Amniotic stem cell (primary cell): ENCODE measurements around the gene GPC5.
"Not testable (repeated sequence)": the region's sequence is repeated elsewhere in the genome, so short reads cannot be mapped to it uniquely, and the experiment has no call there.

Experiments used
- DNase-seq: peaks from one replicate; lab custom pipeline; 2025; lab: John Stamatoyannopoulos, UW

GPC5 gene

DNA sequence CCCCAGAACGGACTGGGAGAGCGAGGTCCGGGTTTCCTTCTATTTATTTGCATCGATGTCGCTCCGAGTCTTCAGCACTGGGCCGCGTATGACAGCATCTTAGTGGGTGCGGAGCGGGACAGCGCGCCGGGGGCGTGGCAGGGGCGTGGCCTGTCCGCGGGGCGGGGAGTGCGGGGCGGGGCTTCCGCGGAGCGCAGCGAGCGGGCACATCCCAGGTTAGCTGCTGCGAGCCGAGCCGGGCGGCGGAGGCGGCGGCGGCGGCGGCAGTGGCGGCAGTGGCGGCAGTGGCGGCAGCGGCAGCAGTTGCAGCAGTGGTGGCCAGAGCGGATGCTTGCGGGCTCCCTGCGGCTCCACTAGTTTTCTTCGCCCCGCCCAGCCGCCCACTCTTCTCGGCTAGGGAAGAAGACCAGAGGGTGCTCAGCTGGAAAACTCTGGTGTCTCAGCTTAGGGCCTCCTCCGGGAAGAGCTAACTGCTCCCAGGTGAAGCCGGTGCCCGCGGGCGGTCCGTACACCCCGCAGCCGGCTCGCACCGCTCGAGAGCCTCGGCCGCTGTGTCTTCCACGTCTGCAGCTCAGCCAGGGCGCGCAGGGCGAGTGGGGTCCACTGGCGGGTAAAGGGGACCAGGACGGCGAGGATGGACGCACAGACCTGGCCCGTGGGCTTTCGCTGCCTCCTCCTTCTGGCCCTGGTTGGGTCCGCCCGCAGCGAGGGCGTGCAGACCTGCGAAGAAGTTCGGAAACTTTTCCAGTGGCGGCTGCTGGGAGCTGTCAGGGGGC is at the start of gene GPC5:
Gene GPC5, plus strand, starts transcription at position 209 of the 776 bp plus-strand sequence.
- no peak for DNase-seq

DNA sequence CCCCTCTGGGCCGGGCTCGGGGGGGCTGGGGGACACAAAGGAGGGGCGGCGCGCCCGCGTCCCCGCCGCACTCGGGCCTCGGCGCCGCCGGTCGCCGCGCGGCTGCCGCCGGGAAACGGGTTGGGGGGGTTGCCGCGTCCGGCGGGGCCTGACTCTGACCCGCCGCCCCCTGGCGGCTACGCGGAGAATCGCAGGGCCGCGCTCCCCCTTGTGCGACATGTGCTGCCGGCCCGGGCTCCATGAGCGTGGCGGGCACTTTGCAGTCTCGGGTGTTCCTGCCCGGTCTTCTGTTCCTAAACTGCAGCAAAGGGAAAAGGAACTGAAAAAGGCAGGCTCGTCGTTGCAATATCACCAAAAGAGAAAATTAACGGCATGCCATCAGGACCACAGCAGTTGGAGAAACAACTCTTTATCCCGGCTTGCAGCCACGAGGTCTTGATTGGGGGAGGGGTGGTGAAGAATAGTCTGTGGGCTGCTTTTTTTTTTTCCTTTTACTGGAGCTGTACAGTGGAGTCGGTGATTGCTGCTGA is 49.5 kb upstream of the GPC5 start:
- peak; percentile 55 for DNase-seq

DNA sequence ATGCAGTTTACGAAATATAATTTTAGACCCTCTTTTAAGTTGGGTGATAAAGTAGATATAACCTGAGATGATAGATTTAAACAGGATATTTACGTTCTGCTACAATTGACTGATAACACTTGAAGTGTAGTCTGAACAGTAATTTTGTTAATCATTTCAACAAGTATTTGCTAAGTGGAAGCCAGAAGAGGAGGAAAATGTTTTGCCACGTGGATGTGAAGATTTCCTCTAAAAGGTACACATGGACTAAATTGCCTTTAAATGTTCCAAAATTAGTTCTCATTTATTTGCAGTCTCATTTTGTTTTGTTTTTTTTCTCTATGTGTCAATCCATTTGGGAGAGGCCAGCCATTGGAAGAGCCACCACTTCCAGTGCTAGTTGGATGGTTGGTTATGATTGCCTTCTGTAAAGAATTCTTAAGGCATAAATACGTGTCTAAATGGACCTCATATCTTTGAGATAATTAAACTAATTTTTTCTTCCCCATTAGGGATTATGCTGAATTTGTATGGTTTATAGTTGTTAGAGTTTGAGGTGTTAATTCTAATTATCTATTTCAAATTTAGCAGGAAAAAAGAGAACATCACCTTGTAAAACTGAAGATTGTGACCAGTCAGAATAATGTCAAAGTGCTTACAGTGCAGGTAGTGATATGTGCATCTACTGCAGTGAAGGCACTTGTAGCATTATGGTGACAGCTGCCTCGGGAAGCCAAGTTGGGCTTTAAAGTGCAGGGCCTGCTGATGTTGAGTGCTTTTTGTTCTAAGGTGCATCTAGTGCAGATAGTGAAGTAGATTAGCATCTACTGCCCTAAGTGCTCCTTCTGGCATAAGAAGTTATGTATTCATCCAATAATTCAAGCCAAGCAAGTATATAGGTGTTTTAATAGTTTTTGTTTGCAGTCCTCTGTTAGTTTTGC is 48.2 kb upstream of the GPC5 start:
- DNase-seq: no peak

DNA sequence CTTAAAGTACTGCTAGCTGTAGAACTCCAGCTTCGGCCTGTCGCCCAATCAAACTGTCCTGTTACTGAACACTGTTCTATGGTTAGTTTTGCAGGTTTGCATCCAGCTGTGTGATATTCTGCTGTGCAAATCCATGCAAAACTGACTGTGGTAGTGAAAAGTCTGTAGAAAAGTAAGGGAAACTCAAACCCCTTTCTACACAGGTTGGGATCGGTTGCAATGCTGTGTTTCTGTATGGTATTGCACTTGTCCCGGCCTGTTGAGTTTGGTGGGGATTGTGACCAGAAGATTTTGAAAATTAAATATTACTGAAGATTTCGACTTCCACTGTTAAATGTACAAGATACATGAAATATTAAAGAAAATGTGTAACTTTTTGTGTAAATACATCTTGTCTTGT is 47.3 kb upstream of the GPC5 start:
- DNase-seq: no peak

DNA sequence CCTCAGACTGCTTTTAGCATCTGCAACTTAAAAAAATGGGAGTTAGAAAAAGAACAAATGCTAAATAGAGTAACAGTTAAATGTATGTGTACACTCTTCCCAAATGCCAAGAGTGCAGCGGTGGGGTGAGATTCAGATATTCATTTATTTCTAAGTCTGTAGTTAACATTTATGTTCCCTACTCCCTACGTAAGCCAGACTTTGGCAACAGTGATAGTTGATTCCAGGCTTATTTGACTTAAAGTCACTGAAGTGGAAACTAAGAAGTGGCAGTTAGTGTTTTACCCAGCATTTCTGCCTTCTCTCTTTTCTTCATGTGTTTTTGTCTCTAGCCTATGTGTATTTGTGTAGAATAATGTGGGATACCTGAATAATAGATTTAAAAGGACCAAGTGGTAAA is 46.4 kb upstream of the GPC5 start:
- DNase-seq: no peak

DNA sequence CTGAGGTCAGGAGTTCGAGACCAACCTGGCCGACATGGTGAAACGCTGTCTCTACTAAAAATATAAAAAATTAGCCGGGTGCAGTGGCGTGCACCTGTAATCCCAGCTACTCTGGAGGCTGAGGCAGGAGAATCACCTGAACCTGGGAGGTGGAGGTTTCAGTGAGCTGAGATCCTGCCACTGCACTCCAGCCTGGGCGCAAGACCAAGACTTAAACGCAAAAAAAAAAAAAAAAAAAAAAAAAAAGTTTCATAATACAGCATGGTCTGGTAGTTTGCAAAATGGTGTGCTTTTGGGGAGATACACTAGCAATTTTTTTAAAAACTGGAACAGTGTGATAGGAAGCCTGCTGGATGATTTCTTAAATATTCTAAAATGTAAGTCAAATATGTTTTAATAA is 45.5 kb upstream of the GPC5 start:
- not testable (repeated sequence) for DNase-seq

DNA sequence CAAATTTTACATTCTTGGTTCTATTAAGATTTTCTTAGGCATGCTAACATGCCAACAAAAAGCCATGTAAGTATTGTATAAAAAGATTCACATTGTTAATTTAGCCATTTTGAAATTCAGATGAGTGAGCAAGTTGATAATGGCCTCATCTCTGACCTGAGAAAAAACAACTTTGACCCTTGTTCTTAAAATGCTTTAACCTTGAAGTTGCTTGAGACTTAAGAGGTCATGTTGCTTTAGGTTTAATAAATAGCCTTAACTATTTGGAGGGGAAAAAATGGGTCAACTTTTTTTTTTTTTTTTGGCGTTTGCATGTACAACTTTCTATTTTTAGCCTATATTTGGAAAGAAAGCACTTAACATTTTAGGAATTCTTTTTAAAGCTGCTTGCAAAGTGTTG is 44.9 kb upstream of the GPC5 start:
- DNase-seq: no peak

DNA sequence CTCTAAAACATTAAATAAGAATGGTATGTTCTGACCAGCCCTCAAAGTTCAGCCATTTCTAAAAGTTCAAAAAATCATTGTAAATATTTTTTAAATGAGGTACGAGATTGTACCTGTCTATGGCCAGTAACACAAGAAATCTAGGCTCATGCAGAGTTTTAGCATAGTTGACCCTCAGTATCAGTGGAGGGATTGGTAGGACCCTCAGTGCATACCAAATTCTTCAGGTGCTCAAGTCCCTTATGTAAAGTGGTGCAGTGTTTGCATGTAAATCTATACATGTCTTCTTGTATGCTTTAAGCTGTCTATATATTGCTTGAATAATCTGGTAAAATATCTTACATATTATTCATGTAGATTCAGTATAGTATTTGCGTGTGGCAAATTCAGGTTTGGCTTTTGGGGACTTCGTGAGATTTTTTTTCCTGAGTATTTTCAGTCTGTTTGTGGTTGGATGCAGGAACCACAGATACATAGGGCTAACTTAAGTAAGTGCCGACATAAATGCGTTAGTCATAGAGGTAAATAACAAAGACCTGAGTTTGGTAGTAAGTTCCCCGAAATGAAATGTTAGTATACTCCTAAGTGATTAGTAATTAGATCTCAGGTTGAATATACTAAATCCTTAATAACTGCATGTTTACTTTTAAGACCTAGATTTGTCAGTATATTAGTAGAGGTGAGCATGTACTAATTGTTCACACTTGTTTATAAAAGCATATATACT is 43.2 kb upstream of the GPC5 start:
- no peak for DNase-seq

DNA sequence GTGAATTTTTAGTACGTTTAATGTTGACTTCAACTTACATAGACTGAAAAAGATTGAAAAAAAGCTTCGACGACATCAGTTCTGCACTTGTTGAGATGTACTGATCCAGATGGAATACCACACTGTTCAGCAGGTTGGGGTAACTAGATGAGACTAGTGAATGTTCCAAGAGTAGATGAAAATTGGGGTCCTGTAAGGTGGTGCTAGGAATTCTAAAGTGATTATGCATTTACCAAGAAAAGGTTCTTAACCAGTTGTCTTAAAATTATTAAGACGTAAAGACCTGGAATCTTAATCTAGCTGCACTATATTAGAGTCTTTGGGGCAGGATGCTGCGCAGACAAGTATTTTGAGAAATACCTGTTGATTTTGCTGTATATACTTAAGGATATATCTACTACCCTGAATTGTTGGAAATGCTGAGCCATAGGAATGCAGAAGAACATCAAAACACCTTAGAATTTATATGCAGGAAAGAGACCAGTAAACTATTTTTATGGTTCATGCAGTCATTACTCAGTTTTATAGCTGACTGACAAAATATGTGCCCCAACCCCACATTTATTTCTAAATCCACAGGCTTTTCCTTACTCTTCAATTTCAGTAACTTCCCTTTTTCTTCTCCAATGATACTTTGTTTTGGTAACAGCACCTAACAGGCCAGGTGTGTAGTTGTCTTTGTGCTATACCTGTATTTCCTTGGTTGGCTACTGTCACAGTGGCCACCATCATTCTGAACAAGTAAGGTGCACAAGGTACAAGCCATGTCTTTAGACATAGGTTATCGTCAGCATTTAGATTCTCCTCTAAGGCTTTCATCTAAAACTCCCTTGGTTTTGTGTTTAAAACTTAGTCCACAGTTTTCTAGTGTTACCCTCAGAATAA is 42.4 kb upstream of the GPC5 start:
- DNase-seq: no peak

DNA sequence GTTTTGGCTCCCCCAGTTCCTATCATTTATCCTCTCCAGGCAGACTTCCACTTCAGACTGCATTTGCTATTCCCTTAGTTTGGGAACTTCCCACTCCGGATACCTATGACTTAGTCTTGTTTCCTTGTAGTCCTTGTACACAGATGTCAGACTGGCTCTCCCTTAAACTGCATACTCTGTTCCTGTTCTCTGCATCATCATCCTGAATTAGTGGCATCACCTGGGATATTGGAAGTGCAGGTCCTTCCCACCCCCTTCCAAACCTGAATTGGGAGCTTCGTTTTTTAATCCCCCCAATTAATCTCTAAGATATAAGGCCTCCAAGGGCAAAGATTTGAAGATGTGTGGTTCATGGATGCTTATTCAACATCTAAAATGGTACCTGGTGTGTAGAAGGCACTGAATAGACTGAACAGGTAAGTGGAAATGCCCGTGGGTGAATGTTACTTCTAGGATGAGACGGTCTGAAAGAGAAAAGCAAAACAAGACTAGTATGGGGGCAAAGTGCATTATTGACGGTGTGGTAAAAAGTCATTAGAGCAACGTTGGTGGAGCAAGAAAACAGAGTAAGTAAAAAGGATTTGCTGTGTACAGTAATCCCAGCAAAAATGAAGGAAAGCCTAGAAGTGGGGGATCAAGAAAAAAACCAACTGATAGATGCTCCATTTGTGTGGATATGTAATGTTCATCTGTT is 41.4 kb upstream of the GPC5 start:
- no peak for DNase-seq

DNA sequence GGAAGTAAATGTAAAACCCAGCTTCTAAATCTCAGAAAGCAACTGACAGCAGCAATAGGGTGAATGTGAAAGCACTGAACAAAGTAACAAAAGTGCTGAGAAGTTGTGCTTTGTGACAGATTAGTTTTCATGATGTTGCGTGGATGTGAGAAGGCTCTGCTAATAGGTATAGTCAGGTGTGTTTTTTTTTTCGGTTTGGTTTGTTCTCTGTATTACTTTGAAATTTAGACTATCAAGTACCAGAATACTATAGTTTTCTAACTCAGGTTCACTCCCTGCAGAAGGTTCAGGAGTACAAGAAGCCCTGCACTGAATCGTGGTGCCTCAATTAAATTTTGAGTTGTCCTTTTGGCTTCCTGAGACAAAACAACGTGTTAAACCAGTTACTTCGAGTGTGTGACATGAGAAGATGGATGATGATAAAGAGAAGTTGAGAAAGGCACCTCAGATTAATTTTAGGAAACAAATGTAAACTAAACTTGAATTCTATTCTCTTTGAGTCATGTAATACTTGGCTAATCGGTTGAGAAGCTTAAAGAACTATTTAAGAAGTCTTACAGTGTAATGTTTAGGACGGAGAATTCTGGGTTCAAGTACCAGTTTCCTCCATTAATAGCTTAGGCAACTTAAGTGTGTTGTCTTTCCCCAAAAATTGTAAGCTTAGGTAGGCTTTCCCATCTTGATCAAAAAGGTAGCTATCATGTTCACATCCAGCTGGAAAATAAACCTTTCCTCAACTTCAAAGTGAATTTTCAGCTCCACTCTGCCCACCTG is 40.6 kb upstream of the GPC5 start:
- no peak for DNase-seq

DNA sequence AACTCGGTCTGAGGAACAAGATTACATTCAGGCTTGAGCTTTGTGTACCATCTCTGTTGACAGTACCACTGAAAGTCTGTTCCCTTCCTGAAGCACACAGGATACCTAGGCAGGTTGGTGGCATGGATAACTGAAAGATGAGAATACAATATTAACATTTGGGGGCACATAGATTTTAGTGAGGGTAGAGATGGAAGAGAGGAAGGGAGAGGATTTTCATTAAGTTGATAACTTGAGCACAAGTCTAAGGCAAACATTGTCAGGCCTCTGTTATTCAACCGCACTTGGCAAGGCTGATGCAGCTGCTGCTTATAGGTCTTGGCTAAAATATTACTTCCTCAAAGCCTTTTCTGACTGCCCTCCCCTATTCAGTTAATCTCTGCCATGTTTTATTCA is 40.0 kb upstream of the GPC5 start:
- DNase-seq: no peak

DNA sequence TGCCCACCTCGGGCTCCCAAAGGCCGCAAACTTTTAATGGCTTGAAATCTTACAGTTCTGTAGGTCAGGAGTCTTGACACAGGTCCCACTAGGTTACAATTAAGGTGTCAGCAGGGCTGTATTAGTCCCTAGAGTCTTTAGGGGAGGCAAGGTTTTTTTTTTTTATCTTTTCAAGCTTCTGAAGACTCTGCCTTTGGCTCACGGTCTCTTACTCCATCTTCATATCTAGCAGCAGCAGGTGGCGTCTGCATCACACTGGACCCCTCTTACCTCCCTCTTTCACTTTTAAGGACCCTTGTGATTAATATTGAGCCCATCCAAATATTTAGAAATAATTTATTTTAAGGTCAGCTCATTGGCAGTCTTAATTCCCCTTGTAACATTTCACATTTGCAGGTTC is 39.3 kb upstream of the GPC5 start:
- DNase-seq: no peak

DNA sequence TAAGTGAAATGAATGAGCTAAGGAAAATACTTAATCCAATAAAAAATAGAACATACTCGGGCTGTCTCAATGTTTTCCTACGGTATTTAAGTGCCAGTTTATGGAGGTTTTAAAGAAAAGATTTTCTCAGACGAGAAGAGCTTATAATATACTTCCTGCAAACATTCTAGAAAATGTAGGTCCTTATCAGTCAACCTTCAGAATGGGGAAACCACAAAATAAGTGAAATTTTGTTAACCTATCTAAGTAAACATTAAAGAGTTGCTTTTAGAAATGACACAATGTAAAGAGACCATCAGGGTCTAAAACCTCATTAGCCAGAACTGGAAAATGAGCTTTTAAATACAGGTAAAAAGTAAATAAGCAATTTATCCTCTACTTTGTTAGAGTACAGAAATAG is 38.8 kb upstream of the GPC5 start:
- DNase-seq: no peak

DNA sequence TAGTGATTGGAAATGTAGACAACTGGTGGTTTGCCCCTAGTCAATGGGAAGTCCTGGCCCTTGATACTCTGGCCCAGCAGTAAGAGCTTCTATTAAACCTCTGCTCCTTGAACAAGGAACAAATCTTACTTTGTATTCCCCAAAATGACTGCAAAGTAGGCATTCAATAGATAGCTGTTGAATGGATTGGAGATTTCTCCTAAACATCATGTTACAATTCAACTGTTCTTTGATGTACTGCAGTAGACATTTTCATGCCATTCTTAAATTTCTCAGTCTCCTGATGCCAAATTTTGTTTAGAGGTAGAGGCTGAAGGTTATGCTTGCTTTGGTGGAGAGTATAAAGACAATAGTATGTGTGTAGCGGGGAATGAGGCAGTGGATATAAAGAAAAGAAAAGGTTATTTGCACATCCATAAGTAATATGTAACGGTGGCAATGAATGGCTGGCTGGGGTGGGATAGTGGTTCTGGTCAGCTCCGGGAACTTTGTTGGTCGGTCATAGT is 38.1 kb upstream of the GPC5 start:
- no peak for DNase-seq

DNA sequence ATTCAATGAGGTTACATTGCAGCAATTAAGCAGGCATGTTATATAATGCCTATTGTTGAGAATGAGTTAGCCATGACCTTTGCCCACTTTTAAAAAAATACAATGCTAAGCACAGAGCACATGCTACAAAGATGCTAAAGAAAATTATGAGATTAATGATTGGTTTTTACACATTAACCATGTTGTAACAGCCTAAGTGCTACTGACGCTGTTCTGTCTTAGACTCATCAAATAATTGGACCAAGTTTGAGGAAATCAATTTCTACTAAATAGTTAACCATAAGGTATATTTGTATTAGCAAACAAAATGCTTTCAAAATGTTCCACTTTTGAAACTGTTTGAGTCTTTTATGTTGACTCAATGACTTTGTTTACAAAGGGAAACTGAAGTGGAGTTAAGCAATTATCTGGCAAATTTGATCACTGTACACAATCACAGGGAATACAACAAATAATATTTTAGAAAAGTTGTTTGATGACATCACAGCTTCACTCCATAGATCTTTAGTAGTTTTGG is 36.6 kb upstream of the GPC5 start:
- no peak for DNase-seq

DNA sequence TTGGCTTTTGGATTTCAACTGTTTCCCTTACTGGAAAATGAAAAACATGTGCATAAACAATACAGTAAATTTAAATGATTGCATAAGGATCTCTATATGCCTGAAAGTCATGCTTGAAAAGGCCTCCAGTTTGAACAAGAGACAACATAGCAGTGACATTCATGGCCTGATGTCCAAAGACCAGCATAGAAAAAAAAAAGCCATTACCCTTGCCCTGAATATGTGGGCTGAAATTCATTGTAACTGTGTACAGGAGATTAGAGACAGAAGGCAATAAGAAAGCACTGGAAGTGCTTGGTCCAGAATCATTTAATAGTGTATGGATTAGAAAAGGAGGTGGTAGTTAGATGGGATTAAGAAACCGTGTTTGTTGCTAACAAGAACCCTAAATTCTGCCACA is 35.5 kb upstream of the GPC5 start:
- no peak for DNase-seq

DNA sequence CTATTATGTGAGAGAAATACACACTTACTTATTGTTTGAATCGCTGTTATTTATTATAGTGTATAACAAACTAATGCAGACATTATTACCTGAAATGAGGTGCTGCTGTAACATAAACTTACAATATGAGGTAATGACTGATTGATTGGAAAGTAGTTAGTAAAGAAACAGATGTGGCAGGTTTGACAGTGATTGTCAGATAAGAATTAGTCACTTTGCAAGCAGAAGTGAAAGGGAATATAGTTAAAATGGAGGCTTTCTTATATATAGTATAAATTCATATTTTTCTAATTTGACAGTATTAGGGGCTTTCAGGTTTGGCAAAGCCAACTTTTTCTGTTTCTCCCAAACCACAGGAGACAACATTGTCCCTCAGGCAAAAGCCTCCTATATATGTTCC is 30.3 kb upstream of the GPC5 start:
- no peak for DNase-seq

DNA sequence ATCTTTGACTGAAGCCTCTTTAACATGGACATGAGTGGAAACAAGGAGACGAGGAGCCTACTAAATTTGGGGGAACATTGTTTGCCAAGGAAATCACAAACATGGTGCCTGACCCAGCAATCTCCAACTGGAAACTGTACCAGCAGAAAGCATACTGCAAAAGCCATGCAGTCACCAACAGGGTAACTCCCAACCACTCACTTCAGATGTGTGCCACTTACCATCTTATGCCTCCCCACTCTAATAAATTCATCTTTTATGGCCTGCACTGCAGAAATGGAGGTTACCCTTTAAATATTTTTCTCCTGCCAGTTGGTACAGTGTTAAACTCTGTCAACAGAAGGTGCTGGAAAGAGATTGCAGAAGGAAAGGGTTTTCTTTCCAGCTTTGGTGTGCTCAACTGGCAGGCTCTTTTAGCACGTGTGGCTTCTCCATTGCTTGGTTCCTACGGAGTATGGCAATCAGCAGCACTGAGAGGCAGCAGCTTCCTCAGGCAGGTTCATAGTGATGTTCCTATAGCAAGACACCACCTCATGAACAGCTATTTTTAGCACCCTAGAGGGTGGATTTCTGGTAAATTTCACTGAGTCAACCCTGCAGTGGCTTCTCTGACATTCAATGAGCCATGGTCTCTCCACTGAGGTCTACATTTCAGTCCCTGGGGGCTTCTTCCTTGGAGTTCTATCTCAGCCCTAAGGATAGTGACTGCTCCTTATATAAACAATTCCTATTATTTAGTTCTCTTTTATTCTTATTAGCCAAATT is 29.6 kb upstream of the GPC5 start:
- DNase-seq: no peak
